Neural progenitor cell (in vitro differentiated cells): ENCODE results near the gene PTPN20.

Experiments
- EZH2 ChIP-seq: fragments of 200-600 bp; sonication (generic); IDR thresholded peaks from 2 replicates; pipeline ENCODE4 v1.6.1; 2017; ENCODE audit warnings: antibody characterized with exemption, mild to moderate bottlenecking, moderate library complexity
- EZH2phosphoT487 ChIP-seq: fragments of 200-600 bp; sonication (generic); IDR thresholded peaks from 2 replicates; pipeline ENCODE4 v1.6.1; 2017; ENCODE audit warnings: antibody characterized with exemption
- TF ChIP-seq, protein P1 (sequence below): fragments of 200-600 bp; sonication (generic); IDR thresholded peaks from 2 replicates; pipeline ENCODE4 v1.5.1; 2017; ENCODE audit warnings: antibody characterized with exemption, mild to moderate bottlenecking

DNA sequence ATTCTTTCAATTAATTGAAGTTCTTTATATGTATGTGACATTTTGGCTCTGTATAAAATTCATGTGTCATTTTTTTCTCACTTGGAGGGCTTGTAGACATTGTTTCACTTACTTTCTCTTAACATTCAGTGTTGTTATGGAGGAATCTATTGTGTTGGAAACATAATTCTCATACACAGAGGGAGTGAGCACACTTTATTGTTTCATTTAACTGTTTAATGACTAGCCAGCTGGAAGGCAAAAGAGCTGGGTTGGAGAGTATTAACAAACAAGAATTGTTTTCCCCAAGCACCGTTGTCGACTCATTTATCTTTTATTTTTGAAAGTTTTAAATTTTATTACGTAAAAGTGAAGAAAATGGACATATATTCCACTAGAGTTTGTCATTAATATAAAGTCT is 98.8 kb downstream of the PTPN20 start:
- TF ChIP-seq EZH2 (no peak), EZH2phosphoT487 (no peak)
- TF ChIP-seq, protein P1, sequence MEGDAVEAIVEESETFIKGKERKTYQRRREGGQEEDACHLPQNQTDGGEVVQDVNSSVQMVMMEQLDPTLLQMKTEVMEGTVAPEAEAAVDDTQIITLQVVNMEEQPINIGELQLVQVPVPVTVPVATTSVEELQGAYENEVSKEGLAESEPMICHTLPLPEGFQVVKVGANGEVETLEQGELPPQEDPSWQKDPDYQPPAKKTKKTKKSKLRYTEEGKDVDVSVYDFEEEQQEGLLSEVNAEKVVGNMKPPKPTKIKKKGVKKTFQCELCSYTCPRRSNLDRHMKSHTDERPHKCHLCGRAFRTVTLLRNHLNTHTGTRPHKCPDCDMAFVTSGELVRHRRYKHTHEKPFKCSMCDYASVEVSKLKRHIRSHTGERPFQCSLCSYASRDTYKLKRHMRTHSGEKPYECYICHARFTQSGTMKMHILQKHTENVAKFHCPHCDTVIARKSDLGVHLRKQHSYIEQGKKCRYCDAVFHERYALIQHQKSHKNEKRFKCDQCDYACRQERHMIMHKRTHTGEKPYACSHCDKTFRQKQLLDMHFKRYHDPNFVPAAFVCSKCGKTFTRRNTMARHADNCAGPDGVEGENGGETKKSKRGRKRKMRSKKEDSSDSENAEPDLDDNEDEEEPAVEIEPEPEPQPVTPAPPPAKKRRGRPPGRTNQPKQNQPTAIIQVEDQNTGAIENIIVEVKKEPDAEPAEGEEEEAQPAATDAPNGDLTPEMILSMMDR, result no peak
